Psoas muscle (tissue), 8 donors: Measurements from ENCODE around the gene LAMA4. TPM values are rescaled to one million over a fixed set of nuclear protein-coding genes. Genes with fewer than 3 reads are reported as not detected.

Experiments
- ATAC-seq, 4 donors: fragments of 200-7000 bp; cut with Tn5 transposase; one replicate each; pipeline ENCODE4 v1.9.1; 2020; ENCODE audit warnings: moderate library complexity in 3 of 4, mild to moderate bottlenecking in 2 of 4
- DNase-seq, 2 donors: peaks; one replicate each; pipeline ENCODE4 v3.0.0-alpha.2; 2020
- H3K27ac ChIP-seq: fragments of 200-600 bp; one replicate; pipeline ENCODE4 v1.8.0; 2022
- H3K27me3 ChIP-seq, 3 donors: fragments of 200-600 bp in 1 of 3; one replicate each; pipeline versions ENCODE4 v1.6.1 to v1.8.0; 2013 to 2022; ENCODE audit warnings: low read length in 2 of 3, mild to moderate bottlenecking in 2 of 3, moderate library complexity in 1 of 3; ENCODE audit not compliant: insufficient read depth in 3 of 3
- H3K36me3 ChIP-seq, 2 donors: fragments of 200-600 bp in 1 of 2; one replicate each; pipeline versions ENCODE4 v1.6.1 to v1.8.0; 2013 to 2022; ENCODE audit warnings: low read depth in 1 of 2, mild to moderate bottlenecking in 1 of 2, moderate library complexity in 1 of 2; ENCODE audit not compliant: insufficient read depth in 1 of 2
- H3K4me1 ChIP-seq: fragments of 200-600 bp; one replicate; pipeline ENCODE4 v1.8.0; 2022
- H3K4me3 ChIP-seq: fragments of 200-600 bp; one replicate; pipeline ENCODE4 v1.8.0; 2022; ENCODE audit warnings: mild to moderate bottlenecking
- H3K9me3 ChIP-seq: fragments of 200-600 bp; one replicate; pipeline ENCODE4 v1.8.0; 2022
- WGBS, 3 donors: extraction: QIAGEN DNeasy Blood & Tissue Kit; methylation state at CpG; one replicate each; pipeline versions ENCODE4 v1.1.6 to v1.1.7; 2013; 5-methylcytosine and 5-hydroxymethylcytosine counted together
- intact Hi-C, 2 donors: fragments of 100-400 bp; cut with DNase I; formaldehyde crosslinking; loops; one replicate each; pipeline versions ENCODE4 v1.11.0 to v1.14.2; 2022
- polyA plus RNA-seq, 3 donors: library from polyadenylated mRNA; stranded (reverse); fragments of 200-250 nt; gene quantifications; one replicate each; pipeline ENCODE4 v1.2.3, GENCODE V29; 2013
- total RNA-seq, 4 donors: library from RNA; stranded (reverse); fragmentation: NEBNext Ultra II Directional in 2 of 4; extraction: Animal tissue kit (Norgen Biotek cat#: 25700) in 2 of 4; gene quantifications; one replicate each; pipeline versions ENCODE4 v1.2.1 to v1.2.4, GENCODE V29; 2021 to 2023
- TF ChIP-seq, protein P1 (sequence below): fragments of 200-600 bp; IDR thresholded peaks from one replicate; pipeline ENCODE4 v1.8.0; 2022; ENCODE audit warnings: antibody characterized with exemption
- donor health status: healthy with polysubstance abuse.
- donor health status: DM: no; HTN: no; CAD: no; lungs with moderate emphysema.
- donor health status: Bipolar disorder and iron deficiency.
- donor health status: healthy.
- donor health status: DM: yes; HTN: yes; CAD: no.
- donor health status: DM: no; HTN: no; CAD: no.
- donor health status: DM: no; HTN: no; CAD: no.
- donor health status: DM: yes; HTN: yes; CAD: no.

Gene LAMA4
- total and polyA plus RNA-seq, 7 donors: 3.0 to 15.8 (median 5.3) TPM

DNA sequence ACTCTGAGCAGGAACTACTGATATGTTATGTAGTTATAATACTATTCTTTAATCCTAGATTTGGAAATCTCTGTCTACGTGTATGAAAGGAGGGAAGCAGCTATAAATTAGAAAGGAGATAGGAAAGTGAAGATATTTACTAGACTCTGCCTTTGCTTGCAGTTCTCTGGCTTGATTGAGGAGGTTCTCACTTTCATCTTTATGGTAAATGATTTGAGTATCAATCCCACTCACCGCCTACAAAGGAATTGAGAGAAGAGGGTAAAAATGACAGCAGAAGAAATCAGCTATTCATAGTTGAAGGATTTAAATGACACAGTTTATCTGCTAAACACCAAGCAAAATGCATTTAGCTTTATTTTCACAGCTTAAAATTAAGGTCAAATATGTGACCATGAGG is 99.7 kb downstream of the LAMA4 start:
- DNase-seq (no peak), ATAC-seq (no peak)
- Histone ChIP-seq H3K36me3 (peaks cover 0 to 6% of the 10 kb centered on the region in 2 donors), H3K4me3 (no peak overlapping the region), H3K9me3 (no peaks in the 10 kb centered on the region), H3K27me3 (no peaks in the 10 kb centered on the region), H3K4me1 (no peaks in the 10 kb centered on the region), H3K27ac (no peak overlapping the region)
- 84 to 95% (median 84%) methylated on average over 2 of the region's 2 CpGs for WGBS, 3 donors
- TF ChIP-seq, protein P1, sequence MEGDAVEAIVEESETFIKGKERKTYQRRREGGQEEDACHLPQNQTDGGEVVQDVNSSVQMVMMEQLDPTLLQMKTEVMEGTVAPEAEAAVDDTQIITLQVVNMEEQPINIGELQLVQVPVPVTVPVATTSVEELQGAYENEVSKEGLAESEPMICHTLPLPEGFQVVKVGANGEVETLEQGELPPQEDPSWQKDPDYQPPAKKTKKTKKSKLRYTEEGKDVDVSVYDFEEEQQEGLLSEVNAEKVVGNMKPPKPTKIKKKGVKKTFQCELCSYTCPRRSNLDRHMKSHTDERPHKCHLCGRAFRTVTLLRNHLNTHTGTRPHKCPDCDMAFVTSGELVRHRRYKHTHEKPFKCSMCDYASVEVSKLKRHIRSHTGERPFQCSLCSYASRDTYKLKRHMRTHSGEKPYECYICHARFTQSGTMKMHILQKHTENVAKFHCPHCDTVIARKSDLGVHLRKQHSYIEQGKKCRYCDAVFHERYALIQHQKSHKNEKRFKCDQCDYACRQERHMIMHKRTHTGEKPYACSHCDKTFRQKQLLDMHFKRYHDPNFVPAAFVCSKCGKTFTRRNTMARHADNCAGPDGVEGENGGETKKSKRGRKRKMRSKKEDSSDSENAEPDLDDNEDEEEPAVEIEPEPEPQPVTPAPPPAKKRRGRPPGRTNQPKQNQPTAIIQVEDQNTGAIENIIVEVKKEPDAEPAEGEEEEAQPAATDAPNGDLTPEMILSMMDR: no peak
- intact Hi-C loops: no loop called here

DNA sequence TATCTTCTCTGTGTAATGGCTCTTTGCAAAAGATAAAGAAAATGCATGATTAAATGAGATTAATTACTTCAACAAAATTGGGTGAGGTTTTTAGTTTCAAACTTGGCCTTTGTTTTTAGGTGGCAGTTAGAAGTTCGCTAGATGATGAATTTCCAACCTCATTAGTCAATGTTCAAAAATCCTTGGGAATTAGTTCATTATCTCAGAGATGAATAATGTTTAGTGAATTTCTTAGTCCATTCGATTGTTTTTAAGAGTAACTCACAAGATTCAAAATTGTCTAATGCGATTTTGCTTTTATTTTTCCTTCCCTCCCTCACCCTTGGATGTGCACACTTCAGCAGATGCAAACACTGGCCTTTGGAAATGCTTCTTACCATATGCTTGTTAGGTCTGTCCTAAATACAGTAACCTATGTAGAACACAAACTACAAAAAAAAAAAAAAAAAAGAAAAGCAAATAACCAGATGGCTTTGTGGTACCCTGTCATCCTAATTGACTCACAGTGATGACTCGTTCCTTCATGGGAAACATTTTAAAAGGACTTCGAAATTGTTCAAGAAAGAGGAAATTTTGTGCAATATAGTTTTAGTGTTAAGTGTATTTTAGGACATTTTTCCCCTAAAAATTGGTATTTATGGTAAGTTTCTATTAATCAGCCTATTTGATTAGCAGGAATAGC is 100.3 kb downstream of the LAMA4 start:
- TF ChIP-seq, protein P1: no peak
- H3K27ac ChIP-seq: no peak overlapping the region

DNA sequence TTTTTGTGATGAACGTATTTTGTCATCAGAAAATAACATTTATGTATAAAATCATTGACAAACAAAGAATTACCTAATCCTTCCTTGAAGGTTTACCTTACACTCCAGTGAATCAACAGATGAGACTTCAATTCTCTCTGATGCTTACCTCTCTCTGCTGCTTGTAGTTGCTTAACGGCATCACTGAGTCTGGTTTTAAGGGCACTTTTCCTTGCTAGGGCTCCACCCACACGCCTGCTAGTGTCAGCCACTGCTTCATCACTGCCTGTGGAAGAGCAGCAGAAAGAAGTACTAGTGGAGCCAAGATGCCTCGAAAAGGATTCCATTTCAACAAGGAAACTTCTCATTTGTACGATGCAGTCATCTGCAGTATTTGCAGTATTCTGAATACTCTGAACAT is 104.0 kb downstream of the LAMA4 start:
- TF ChIP-seq, protein P1: no peak
- Histone ChIP-seq H3K36me3 (no peaks in the 10 kb centered on the region), H3K27me3 (no peaks in the 10 kb centered on the region), H3K27ac (no peak overlapping the region), H3K4me3 (no peak overlapping the region), H3K4me1 (no peaks in the 10 kb centered on the region), H3K9me3 (no peaks in the 10 kb centered on the region)
- no peak for DNase-seq
- WGBS, 3 donors: 59 to 68% (median 63%) methylated on average over 5 of the region's 5 CpGs
- intact Hi-C loops: no loop called here
- no peak for ATAC-seq

More for the DNA sequence above, 100.3 kb downstream of the LAMA4 start:
- no peaks in the 10 kb centered on the region for H3K4me1 ChIP-seq
- intact Hi-C loops: no loop called here
- ATAC-seq: no peak
- 65 to 86% (median 69%) methylated on average over 5 of the region's 5 CpGs for WGBS, 3 donors
- H3K9me3 ChIP-seq: no peaks in the 10 kb centered on the region
- no peak overlapping the region for H3K4me3 ChIP-seq
- peaks cover 0 to 6% of the 10 kb centered on the region in 2 donors for H3K36me3 ChIP-seq
- DNase-seq: no peak
- H3K27me3 ChIP-seq: no peaks in the 10 kb centered on the region

DNA sequence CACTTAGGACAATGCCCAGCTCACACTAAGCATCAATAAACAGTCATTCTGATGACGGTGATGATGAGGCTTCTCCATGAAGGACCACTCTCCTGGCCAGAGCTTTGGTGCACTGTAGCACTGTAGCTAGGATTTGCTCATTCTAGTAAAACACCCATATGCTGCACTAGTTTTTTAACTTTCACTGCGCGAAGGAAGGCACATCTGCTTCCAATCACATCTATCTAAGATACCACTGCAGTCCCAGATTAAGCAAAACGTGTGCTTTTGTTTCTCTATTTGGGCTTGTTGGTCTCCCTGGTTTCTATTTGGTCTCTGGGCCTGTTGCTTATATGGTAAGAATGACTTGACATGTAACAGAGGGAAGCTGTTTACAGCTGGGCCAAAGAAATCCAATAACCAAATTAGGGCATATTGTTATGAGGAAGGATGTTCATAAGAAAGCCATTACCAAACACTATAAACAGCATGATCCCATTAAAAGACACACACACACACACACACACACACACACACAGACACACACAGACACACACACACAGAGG is 104.6 kb downstream of the LAMA4 start:
- DNase-seq (no peak), ATAC-seq (no peak)
- H3K27ac ChIP-seq: no peak overlapping the region
- H3K4me1 ChIP-seq: no peaks in the 10 kb centered on the region
- WGBS, 3 donors: 75 to 89% (median 77%) methylated on average over 4 of the region's 4 CpGs
- H3K36me3 ChIP-seq: no peaks in the 10 kb centered on the region
- intact Hi-C loops: no loop called here
- no peak overlapping the region for H3K4me3 ChIP-seq
- TF ChIP-seq, protein P1: no peak
- no peaks in the 10 kb centered on the region for H3K9me3 ChIP-seq
- no peaks in the 10 kb centered on the region for H3K27me3 ChIP-seq
